Uterus (tissue), 4 donors: Measurements from ENCODE around the gene SELENOO. TPM values are rescaled to one million over a fixed set of nuclear protein-coding genes. Genes with fewer than 3 reads are reported as not detected.

Experiments
- DNase-seq, 2 donors: peaks; one replicate each; pipeline ENCODE4 v3.0.0-alpha.2; 2019 to 2020
- H3K27ac ChIP-seq, 2 donors: fragments of 200-600 bp; sonication (generic); 1 replicate in 1 of 2; 2 replicates in 1 of 2; pipeline ENCODE4 v1.5.1; 2016 to 2018
- H3K27me3 ChIP-seq, 2 donors: fragments of 200-600 bp; sonication (generic); one replicate each; pipeline ENCODE4 v1.5.1; 2018 to 2019; ENCODE audit warnings: control low read depth in 1 of 2
- H3K36me3 ChIP-seq, 2 donors: fragments of 200-600 bp; sonication (generic); one replicate each; pipeline ENCODE4 v1.5.1; 2019; ENCODE audit warnings: control low read depth in 1 of 2
- H3K4me1 ChIP-seq, 2 donors: fragments of 200-600 bp; sonication (generic); one replicate each; pipeline ENCODE4 v1.5.1; 2018 to 2019; ENCODE audit warnings: control low read depth in 1 of 2
- H3K4me3 ChIP-seq, 2 donors: fragments of 200-600 bp; sonication (generic); 1 replicate in 1 of 2; 2 replicates in 1 of 2; pipeline ENCODE4 v1.5.1; 2018 to 2019; ENCODE audit warnings: mild to moderate bottlenecking in 1 of 2
- H3K9me3 ChIP-seq, 2 donors: fragments of 200-600 bp; sonication (generic); one replicate each; pipeline ENCODE4 v1.5.1; 2019; ENCODE audit warnings: control low read depth in 1 of 2
- CTCF ChIP-seq, 4 experiments: fragments of 200-600 bp in 2 of 4; fragments of 450-650 bp in 2 of 4; sonication (generic) in 2 of 4; IDR thresholded peaks; one replicate each; pipeline ENCODE4 v1.5.1; 2016 to 2019; ENCODE audit warnings: antibody characterized with exemption in 4 of 4, mild to moderate bottlenecking in 2 of 4, moderate library complexity in 1 of 4
- POLR2A ChIP-seq, 2 donors: fragments of 450-650 bp; IDR thresholded peaks; one replicate each; pipeline ENCODE4 v1.6.1; 2016; ENCODE audit warnings: antibody characterized with exemption in 2 of 2, mild to moderate bottlenecking in 1 of 2, moderate library complexity in 1 of 2
- intact Hi-C: fragments of 100-400 bp; cut with DNase I; formaldehyde crosslinking; loops from one replicate; pipeline ENCODE4 v1.15.1; 2023; ENCODE audit warnings: low total_unique reads
- total RNA-seq, 4 donors: library from RNA; depleted of rRNA in 3 of 4; stranded (reverse); fragments of >200 nt in 3 of 4; gene quantifications; one replicate each; pipeline versions ENCODE4 v1.1.0 to v1.2.4, GENCODE V29; 2014 to 2023
- donor health status: DM: yes; HTN: yes; CAD: no.

SELENOO gene
- total RNA-seq, 4 donors from 2014 or later = 1.5 to 22.1 (median 10.0) TPM

GRCh38 chr22:50170453-50171318 lies 30.1 kb upstream of the SELENOO start, which contains the start of gene PANX2:
Gene PANX2, plus strand, starts transcription at chr22:50170731. Its CDS starts 0 bp downstream, at chr22:50170731.
- Histone ChIP-seq H3K4me1 (peaks cover 0 to 9% of the 10 kb centered on the region in 2 donors), H3K27me3 (peaks cover 0 to 2% of the 10 kb centered on the region in 2 donors), H3K27ac (no peak within 1 kb of the TSS), H3K4me3 (peak within 1 kb of the TSS; percentile 12 to 45), H3K36me3 (no peaks in the 10 kb centered on the region), H3K9me3 (no peaks in the 10 kb centered on the region)
- intact Hi-C loops = no loop called here
- TF ChIP-seq CTCF (IDR thresholded peaks at IDR 0.05) (no peak), POLR2A (IDR thresholded peaks at IDR 0.05) (no peak)
- DNase-seq = no peak

GRCh38 chr22:50171319-50171964 lies 29.4 kb upstream of the SELENOO start:
- no peak for DNase-seq

GRCh38 chr22:50171965-50172421 lies 28.8 kb upstream of the SELENOO start:
- Histone ChIP-seq H3K9me3 (no peaks in the 10 kb centered on the region), H3K27me3 (peaks cover 0 to 2% of the 10 kb centered on the region in 2 donors), H3K4me1 (peaks cover 0 to 9% of the 10 kb centered on the region in 2 donors), H3K27ac (no peak overlapping the region), H3K36me3 (no peaks in the 10 kb centered on the region), H3K4me3 (no peak overlapping the region)
- intact Hi-C loops = no loop called here
- TF ChIP-seq CTCF (IDR thresholded peaks at IDR 0.05) = no peak
- no peak for TF ChIP-seq POLR2A (IDR thresholded peaks at IDR 0.05)
- DNase-seq = no peak

More at GRCh38 chr22:50171319-50171964, 29.4 kb upstream of the SELENOO start:
- Histone ChIP-seq H3K4me3 (peak overlapping the region in 1 of 2 donors; percentile 40), H3K4me1 (peaks cover 0 to 9% of the 10 kb centered on the region in 2 donors), H3K36me3 (no peaks in the 10 kb centered on the region), H3K27me3 (peaks cover 0 to 2% of the 10 kb centered on the region in 2 donors), H3K27ac (no peak overlapping the region), H3K9me3 (no peaks in the 10 kb centered on the region)
- intact Hi-C loops = no loop called here
- no peak for TF ChIP-seq POLR2A (IDR thresholded peaks at IDR 0.05)
- TF ChIP-seq CTCF (IDR thresholded peaks at IDR 0.05) = no peak

- intact Hi-C loops = no loop called here
- no peak for DNase-seq
- peaks cover 0 to 2% of the 10 kb centered on the region in 2 donors for H3K27me3 ChIP-seq
Observed at GRCh38 chr22:50173311-50173982, 27.4 kb upstream of the SELENOO start.

More at GRCh38 chr22:50173311-50173982, 27.4 kb upstream of the SELENOO start:
- Histone ChIP-seq H3K4me3 (no peak overlapping the region), H3K9me3 (no peaks in the 10 kb centered on the region), H3K27ac (no peak overlapping the region), H3K36me3 (no peaks in the 10 kb centered on the region), H3K4me1 (peaks cover 0 to 9% of the 10 kb centered on the region in 2 donors)
- TF ChIP-seq CTCF (IDR thresholded peaks at IDR 0.05) (no peak), POLR2A (IDR thresholded peaks at IDR 0.05) (no peak)
